NCI-H446 (cell line): ENCODE measurements around the gene KRTAP10-10.
"Not testable (repeated sequence)": the region's sequence is repeated elsewhere in the genome, so short reads cannot be mapped to it uniquely, and the experiment has no call there.

Experiments used
- DNase-seq, 2 experiments: peaks; one replicate each; lab custom pipeline; 2025; lab: John Stamatoyannopoulos, UW

Gene KRTAP10-10

DNA sequence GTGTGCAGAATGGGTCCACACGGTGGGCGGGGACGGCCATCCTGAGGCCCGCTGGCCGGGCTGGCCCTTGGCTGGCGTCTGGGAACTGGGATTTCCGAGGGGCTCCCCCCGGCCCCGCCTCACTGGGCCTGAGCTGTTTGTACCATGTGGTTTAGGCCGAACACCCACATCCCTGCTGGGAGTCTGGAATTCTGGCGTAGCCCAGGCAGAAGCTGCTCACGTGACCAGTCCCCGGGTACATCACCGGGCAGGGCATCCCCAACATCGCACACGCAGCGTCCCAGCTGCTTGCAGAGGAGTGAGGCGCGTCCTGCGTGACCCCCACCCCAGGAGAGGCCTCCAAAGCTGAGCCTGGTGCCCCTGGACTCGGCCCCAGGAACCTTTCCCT lies 34.7 kb upstream of the KRTAP10-10 start:
- no peak for DNase-seq

DNA sequence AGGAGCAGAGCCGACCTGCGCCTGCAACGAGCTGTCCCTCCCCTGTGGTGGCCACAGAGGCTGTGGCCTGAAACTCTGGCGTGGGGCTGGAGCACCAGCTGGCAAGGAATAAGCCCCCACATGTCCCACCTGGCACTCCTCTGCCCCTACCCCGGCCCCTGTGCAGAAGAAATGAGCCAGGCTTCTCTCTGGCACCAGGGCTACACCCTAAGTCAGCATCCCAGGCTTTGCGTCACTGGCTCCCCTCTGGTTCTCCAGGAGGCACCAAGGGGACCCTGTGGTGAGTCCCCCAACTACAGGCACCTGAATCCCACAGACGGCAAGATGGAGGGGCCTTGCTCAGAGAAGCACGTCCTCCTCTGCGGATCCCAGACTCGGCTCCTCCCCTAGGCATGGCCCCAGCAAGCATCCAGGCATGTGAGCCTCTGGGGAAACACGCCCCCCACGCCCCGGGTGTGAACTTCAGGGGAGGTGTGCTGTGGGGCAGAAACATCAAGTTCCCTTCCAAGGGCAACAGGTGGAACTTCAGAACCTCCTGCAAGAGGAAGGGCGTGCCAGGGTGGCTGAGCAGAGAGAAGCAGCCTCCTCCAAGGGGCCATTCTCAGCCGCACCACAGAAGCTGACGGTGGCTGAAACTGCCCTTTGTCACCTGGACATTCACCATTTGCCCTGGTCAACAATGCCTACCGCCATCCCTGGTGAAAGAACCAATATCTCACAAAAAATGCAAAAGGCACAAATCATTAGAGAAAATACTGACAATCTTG lies 33.9 kb upstream of the KRTAP10-10 start:
- no peak for DNase-seq

DNA sequence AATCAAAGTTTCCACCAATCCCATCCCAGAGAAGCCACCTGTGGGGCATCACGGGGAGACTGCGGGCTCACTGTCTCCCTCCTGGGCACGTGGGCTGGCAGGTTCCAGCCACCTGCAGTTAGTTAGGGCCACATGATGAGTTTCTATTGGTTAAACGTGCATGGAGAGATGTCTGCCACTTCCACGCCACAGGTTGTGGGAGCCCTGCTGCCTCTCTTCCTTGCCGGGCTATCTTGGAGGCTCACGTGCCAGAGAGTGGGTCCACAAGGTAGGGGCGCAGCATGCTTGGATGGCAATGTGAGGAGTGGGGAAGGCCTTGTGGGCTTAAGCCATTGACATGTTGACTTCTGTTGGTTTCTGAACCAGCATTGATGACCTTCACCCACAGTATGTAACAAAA lies 33.2 kb upstream of the KRTAP10-10 start:
- DNase-seq = no peak

DNA sequence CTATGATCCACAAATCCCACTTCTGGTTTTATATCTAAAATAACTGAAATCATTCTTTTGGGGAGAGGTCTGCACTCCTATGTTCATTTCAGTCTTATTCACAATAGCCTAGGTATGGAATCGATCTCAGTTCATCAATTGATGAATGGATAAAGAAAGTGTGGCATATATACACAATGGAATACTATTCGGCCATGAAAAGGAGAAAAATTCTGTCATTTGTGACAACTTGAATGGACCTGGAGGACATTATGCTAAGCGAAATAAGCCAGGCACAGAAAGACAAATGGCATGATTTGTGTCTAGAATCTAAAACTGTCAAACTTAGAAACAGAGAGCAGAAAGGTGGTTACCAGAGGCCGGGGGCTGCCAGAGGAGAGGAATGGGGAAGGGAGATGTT lies 30.7 kb upstream of the KRTAP10-10 start:
- no peak for DNase-seq

DNA sequence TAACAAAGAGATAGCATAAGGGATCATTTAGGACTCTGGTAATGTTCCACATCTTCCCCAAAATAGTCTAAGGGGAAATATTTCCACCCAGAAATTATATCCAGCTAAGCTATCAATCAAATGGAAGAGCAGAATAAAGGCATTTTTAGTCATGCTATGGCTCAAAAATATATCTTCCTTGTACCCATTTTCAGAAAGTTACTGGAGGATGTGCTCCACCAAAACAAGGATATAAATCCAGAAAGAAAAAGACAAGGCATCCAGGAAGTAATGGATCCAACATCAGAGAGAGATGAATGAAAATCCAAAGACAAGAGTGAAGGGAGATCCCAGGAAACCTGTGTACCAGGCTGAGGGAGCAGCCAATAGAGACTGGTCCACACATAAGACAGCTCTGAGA lies 28.0 kb upstream of the KRTAP10-10 start:
- DNase-seq = no peak

DNA sequence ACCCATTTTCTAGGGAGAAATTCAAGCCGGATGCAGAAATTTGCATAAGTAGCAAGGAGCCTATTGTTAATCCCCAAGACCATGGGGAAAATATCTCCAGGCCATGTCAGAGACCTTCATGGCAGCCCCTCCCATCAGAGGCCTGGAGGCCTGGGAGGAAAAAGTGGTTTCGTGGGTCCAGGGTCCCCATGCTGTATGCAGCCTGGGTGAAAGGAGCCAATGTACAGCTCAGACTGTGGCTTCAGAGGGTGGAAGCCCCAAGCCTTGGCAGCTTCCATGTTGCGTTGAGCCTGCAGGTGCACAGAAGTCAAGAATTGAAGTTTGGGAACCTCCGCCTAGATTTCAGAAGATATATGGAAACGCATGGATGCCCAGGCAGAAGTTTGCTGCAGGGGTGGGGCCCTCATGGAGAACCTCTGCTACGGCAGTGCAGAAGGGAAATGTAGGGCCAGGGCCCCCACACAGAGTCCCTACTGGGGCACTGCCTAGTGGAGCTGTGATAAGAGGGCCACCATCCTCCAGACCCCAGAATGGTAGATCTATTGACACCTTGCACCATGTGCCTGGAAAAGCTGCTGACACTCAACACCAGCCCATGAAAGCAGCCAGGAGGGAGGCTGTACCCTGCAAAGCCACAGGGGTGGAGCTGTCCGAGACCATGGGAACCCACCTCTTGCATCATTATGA lies 26.9 kb upstream of the KRTAP10-10 start:
- DNase-seq = not testable (repeated sequence)

DNA sequence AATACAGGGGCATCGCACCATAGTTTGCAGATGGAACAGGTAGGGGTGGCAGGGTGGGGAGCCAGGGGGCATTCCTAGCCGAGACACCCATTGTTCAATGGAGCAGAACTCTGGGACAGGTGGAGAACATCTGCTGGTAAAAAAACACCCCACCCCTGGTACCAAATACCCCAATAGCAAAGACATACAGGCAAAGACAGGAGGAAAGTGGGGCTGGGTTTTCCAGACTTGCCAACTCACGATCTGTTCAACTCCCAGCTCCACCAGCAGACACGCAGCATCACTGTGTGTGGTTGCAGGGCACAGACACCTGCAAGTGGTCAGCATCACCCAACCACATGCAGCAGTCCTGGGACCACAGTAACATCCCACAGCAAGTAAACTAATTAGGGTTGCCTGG lies 25.6 kb upstream of the KRTAP10-10 start:
- DNase-seq = no peak

DNA sequence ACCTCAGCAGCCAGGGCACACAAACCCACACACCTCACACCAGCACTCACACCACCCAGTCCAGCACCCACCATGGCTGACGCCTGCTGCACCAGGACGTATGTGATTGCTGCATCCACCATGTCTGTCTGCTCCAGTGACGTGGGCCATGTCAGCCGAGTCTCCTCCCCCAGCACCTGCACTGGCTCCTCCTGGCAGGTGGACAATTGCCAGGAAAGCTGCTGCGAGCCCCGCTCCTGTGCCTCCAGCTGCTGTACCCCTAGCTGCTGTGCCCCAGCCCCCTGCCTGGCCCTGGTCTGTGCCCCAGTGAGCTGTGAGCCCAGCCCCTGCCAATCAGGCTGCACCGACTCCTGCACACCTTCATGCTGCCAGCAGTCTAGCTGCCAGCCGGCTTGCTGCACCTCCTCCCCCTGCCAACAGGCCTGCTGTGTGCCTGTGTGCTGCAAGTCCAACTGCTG lies 25.1 kb upstream of the KRTAP10-10 start, which contains the start of gene KRTAP10-8:
Gene KRTAP10-8 (plus strand): TSS at position 51 of the 458 bp plus-strand sequence. CDS start 22 bp downstream, at position 73.
- DNase-seq = no peak

DNA sequence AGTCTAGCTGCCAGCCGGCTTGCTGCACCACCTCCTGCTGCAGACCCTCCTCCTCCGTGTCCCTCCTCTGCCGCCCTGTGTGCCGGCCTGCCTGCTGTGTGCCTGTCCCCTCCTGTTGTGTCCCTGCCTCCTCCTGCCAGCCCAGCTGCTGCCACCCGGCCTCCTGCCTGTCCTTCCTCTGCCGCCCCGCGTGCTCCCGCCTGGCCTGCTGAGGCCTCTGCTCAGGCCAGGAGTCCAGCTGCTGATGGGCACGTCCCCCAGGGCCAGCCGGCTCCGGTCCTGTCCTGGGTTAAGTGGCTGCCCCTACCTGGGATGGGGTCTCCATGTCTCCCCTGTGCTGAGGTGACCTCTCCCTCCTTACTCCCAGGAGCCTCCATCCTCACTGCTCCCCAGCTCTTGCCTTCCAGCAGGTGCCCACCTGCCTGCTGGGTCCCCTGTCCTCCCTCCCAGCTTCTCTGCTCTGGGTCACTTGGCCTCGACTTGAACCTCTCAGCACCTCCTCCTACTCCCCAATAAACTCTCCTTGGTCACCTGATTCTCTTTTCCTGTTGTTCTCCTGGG lies 24.4 kb upstream of the KRTAP10-10 start:
- DNase-seq = no peak

DNA sequence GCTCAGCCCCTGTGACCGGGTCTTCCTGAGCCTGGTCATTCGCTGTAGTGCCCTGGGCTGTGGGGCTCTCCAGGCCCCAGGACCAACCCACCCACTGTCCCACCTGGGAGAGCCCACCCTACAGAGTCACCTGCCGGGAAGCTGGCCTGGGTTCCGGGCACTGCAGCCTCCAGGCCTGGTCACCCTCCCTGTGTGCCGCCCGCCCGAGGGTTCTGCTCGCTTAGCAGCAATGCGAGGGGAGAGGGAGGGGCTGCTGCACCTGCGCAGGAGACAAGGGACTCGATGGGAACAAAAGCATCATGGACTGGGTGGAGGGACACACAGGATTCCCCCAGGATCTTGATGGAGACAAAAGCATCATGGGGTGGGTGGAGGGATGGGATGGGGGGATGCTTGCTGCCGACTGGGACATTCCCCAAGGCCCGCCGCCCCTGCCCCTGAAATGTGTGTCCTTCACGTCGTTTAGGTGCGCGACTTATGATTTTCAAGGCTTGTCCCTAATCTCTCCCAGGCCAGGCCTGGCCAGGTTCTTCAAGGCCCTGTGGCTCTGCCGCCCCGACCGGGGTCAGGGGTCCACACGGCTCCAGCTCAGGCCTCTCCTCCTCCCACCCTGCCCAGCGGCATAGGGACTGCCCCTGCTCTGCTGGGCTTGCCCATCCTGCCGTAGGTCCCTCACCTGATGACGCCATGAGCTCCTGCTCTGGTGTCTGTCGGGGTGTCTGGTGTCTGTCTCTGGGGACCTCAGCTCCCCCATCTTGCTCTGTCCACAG lies 23.6 kb upstream of the KRTAP10-10 start:
- DNase-seq = no peak

DNA sequence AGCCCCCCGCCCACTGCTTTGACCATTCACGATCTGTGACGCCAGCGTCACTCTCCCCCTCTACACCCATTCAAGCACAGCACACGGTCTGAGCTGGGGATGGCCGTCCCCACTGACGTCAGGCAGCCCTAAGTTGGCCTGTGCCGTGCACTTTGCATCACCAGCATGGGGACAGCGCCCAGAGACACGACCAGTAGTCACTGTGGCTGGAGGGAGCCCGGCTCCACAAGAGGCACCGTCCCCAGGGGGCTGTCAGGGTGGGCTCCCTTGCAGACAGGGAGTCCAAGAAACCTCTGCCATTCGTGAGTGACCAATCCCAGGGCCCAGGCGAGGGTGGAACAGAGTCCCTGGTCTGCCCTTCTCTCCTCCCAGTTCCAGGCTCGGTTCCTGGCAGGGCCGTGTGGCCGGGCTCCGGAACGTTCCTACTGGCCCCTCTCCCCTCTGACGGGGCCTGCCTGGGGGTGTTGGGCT lies 23.0 kb upstream of the KRTAP10-10 start:
- no peak for DNase-seq

DNA sequence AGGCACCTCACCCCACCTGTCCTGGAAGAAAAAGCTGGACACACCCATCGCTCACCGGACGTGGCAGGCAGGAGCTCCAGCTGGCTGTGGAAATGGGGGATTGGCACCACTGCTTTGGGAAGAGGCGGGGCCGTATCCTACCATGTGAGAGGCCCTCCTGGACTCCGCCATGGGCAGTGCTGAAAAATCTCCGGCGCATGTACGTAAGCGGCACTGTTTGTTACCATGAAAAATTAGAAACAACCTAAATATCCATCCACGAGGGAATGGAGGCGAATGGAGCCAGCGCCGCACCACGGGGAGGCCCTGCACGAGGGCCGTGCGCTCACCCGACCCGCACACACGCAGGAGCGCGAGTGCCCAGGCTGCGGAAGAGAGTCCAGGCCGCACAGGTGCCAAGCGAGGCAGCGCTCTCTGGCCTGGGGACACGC lies 22.2 kb upstream of the KRTAP10-10 start:
- DNase-seq = no peak

DNA sequence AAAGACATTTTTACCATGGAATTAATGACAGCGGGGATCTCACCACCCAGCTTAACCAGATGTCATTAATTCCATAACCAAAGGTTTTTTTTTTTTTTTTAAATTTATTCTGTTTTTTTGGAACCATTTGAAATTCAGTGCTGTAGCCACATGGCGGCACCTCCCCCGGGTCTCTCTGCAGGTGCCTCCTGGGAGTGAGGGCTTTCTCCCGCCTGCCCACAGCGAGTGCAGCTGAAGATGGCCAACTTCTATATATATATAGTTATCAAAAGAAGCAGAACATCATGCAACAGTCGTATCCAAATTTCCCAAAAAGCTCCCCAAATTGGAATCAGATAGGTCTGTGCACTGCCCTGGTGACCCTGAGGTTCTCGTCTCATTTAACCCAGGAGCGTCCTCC lies 21.7 kb upstream of the KRTAP10-10 start:
- no peak for DNase-seq

DNA sequence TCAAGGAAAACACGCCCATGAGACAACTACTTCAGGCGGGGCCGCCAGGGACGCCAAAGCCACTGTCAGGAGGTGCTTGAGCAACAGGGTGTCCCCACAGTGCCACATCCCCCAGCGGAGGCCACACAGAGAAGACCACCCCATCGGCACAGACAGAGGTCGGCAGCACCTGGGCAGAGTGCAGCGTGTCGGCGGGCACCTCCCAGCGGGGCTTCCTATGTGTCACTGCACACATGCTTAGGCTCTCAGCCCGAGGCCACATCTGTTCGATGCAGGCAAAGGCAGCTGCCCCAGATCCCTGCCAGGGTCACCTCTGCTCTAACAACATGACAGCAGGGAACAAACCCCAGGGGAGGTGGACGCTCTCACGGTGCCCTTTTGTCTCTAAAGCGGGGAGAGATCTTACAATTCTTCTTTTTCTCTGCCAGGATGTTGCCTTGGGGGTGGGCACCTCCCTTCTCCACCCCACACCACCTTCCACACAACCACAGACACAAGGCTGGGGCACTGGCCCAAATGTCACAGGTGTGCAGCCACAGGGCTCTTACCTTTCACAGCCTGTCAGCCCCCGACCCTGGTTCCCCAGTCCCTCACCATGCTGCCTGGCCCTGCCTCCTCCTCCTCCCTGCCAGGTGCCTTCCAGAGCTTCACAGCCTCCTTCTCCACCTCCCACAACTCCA lies 21.1 kb upstream of the KRTAP10-10 start:
- DNase-seq = no peak

DNA sequence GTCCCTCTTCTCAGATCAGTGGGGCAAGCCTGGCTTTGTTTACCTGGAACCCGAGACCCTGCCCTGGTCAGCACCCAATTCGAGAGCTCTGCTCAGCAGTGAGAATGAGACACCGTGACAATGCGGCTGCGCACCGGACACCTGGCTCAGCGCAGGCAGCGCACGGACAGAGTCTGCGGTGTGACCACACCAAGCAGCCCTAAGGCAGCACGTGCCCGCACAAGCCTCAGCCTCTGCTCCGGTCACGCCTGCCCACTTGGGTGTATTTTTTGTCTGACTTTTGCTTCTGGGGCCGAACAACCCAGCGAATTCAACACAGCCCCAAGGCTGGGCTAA lies 20.6 kb upstream of the KRTAP10-10 start:
- no peak for DNase-seq

DNA sequence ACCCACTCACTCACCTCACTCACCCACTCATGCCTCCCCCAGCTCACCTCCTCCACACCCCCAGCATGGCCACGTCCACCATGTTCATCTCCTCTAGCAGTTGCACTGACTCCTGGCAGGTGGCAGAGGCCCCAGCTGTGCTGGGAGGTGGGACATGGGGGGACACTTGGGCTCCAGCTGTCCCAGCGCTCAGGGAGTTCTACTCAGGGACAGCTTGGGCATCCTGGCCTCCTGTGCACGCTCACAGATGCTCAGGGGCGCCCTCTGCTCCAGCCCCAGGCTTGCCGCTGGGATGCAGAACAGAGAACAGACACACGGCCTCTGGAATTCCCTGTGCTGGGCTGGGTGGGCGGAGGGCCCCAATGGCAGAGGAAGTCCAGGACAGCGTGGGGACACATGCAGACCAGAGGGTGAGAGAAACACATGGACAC lies 20.1 kb upstream of the KRTAP10-10 start:
- no peak for DNase-seq

DNA sequence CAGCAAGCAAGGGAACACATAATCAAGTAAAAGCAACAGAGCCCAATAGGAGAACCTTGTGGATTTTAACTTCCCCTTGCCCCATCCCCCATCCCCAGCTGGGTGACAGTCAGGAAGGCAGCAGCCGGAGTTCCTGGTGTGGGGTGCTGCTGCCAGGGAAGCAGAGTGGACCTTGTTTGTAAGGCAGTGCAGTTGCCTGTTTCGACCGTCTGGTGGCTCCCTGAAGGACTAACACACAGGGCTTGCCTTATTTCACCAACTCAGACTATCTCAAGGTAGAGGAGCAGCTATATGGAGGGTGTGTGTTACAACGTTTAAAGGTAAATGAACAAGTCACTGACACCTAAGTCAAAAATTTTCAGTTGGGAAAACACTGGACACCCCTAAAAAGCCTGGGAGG lies 18.7 kb upstream of the KRTAP10-10 start:
- no peak for DNase-seq

DNA sequence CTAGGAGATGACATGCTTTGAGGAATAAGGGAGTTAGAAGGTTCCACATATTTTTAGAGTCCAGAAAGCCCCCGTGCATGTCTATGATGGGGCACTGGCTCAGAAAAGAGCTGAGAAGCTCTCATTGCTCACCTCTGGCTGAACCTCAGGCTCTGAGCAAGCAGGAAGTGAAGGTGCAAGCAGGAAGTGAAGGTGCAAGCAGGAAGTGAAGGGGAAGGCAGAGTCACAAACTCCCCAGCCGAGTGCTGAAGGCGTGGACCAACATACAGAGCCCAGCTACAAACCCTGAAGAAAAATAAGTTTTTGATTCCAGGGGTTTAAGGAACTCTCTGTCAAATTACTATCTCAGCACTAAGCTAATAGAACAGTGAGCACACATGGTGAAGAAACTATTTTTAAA lies 18.2 kb upstream of the KRTAP10-10 start:
- DNase-seq = no peak

DNA sequence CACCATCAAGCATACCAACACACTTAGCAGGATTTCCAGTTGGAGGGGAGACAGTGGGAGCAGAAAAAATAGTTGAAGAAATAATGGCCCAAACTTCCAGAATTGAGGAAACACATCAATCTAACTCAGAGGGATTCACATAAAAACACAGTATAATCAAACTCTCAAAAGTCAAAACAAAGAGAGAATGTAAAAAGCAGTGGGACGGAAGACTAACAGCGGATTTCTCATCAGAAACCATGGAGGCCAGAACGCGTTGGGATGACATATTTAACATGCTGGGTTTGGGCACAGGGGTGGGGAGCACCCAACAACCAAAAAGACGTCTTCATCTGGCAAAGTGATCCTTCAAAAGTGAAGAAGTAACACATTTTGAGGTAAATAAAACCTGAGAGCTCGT lies 17.3 kb upstream of the KRTAP10-10 start:
- DNase-seq = no peak

DNA sequence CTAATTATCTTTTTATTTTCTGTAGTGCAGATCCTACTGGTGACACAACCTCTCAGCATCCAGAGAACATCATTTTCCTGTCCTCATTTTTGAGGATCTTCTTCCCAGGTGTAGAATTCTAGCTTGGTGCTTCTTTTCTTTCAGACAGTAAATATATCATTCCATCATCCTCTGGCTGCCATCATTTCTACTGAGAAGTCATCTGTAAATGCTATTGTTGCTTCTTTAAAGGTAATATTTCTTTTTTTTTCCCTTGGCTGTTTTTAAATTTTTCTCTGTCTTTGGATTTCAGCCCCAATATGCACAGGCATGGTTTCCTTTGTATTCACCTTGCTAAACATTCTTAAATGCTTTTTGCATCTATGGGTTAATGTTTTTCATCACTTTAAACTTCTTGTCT lies 13.6 kb upstream of the KRTAP10-10 start:
- DNase-seq = no peak

DNA sequence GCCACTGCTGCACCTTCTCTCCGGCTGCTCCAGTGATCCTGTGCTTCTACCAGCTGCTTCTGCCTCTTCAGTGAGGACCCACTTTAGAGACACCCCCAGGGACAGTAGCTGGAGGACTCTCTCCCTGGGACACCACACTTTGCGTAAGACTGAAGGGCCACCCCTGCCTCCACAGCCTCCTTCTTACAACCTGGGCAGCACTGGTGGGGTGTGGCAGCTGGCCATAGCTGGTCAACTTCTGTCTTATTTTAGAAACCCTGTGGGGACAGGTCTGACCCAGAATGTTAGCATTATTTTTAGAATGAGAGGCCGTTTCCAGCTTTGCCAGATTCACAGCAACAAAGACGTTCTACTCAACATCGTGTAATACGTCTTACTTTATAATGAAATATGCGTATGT lies 11.4 kb upstream of the KRTAP10-10 start:
- no peak for DNase-seq

DNA sequence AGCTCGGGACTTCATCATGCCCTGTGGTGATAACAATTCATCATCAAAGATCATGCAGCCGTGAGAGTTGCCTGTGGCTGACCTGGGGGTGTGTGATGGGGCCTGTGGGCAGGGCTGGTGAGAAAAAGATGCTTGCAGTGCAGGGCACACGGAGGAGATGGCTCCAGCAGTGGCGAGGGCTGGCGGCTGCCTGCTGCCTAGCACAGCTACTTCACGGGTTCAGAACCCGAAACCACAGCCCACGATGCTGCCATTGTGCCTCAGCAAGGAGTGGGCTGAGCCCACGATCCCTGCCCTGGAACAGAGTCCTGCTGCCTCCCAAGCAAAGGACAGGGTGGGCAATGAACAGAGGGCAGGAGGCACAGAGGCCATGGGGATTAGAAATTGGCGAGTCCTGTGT lies 10.9 kb upstream of the KRTAP10-10 start:
- no peak for DNase-seq
